Gastroesophageal sphincter (tissue), 3 donors: ENCODE measurements around the gene BAD.

Experiments used
- POLR2A ChIP-seq, 2 donors: fragments of 450-650 bp; IDR thresholded peaks; one replicate each; pipeline ENCODE4 v1.6.1; 2017; ENCODE audit warnings: antibody characterized with exemption in 2 of 2, mild to moderate bottlenecking in 2 of 2, moderate library complexity in 1 of 2
- POLR2AphosphoS5 ChIP-seq: sonication (generic); formaldehyde crosslinking; IDR thresholded peaks from one replicate; pipeline ENCODE4 v1.6.1; 2017; ENCODE audit warnings: antibody characterized with exemption
- TF ChIP-seq, protein P1 (sequence below), 4 experiments: fragments of 200-600 bp in 2 of 4; fragments of 450-650 bp in 2 of 4; sonication (generic) in 1 of 4; IDR thresholded peaks; one replicate each; pipeline ENCODE4 v1.5.1; 2017 to 2019; ENCODE audit warnings: antibody characterized with exemption in 4 of 4, mild to moderate bottlenecking in 2 of 4, moderate library complexity in 2 of 4

- TF ChIP-seq, protein P1, sequence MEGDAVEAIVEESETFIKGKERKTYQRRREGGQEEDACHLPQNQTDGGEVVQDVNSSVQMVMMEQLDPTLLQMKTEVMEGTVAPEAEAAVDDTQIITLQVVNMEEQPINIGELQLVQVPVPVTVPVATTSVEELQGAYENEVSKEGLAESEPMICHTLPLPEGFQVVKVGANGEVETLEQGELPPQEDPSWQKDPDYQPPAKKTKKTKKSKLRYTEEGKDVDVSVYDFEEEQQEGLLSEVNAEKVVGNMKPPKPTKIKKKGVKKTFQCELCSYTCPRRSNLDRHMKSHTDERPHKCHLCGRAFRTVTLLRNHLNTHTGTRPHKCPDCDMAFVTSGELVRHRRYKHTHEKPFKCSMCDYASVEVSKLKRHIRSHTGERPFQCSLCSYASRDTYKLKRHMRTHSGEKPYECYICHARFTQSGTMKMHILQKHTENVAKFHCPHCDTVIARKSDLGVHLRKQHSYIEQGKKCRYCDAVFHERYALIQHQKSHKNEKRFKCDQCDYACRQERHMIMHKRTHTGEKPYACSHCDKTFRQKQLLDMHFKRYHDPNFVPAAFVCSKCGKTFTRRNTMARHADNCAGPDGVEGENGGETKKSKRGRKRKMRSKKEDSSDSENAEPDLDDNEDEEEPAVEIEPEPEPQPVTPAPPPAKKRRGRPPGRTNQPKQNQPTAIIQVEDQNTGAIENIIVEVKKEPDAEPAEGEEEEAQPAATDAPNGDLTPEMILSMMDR (IDR thresholded peaks at IDR 0.05): peak in 3 of 4 experiments; percentile 86 to 89 (median 88)
- TF ChIP-seq POLR2AphosphoS5 (no peak), POLR2A (IDR thresholded peaks at IDR 0.05) (peak; percentile 58 to 61)
Observed at GRCh38 chr11:64251016-64251752, 33.3 kb downstream of the BAD start, which contains the start of gene PLCB3.
